CD4-positive, alpha-beta T cell treated with Interleukin-4 for 1 hour (primary cell): ENCODE measurements around the gene KDSR.

Experiments used
- DNase-seq, 2 donors: peaks; one replicate each; pipeline ENCODE4 v3.0.0-alpha.2; 2020 to 2022

KDSR gene

GRCh38 chr18:63302636-63303405 is 64.2 kb downstream of the KDSR start:
- peak in 1 of 2 donors; percentile 38 for DNase-seq

- no peak for DNase-seq
Measured at GRCh38 chr18:63302220-63302619, 64.8 kb downstream of the KDSR start.

- no peak for DNase-seq
Measured at GRCh38 chr18:63301434-63301833, 65.6 kb downstream of the KDSR start.

- peak in 1 of 2 donors; percentile 54 for DNase-seq
Measured at GRCh38 chr18:63299837-63300745, 66.9 kb downstream of the KDSR start.

GRCh38 chr18:63298400-63299365 is 68.3 kb downstream of the KDSR start:
- peak in 1 of 2 donors; percentile 45 for DNase-seq

- DNase-seq, result no peak
Measured at GRCh38 chr18:63297687-63298399, 69.2 kb downstream of the KDSR start.

GRCh38 chr18:63293935-63294334 is 73.1 kb downstream of the KDSR start:
- DNase-seq, result no peak

GRCh38 chr18:63292831-63293683 is 73.9 kb downstream of the KDSR start:
- peak; percentile 35 to 60 for DNase-seq

GRCh38 chr18:63291278-63291677 is 75.7 kb downstream of the KDSR start:
- no peak for DNase-seq

GRCh38 chr18:63290821-63291200 is 76.2 kb downstream of the KDSR start:
- peak; percentile 42 to 66 for DNase-seq

- no peak for DNase-seq
Measured at GRCh38 chr18:63290166-63290820, 76.7 kb downstream of the KDSR start.

GRCh38 chr18:63288311-63288710 is 78.7 kb downstream of the KDSR start:
- DNase-seq, result no peak

GRCh38 chr18:63287691-63288220 is 79.2 kb downstream of the KDSR start:
- no peak for DNase-seq

GRCh38 chr18:63286926-63287325 is 80.1 kb downstream of the KDSR start:
- no peak for DNase-seq

- peak in 1 of 2 donors; percentile 47 for DNase-seq
Measured at GRCh38 chr18:63284827-63285733, 81.9 kb downstream of the KDSR start.

GRCh38 chr18:63284173-63284799 is 82.7 kb downstream of the KDSR start:
- no peak for DNase-seq

GRCh38 chr18:63283305-63284094 is 83.5 kb downstream of the KDSR start:
- no peak for DNase-seq

- DNase-seq, result no peak
Measured at GRCh38 chr18:63282793-63283192, 84.2 kb downstream of the KDSR start.
